Caco-2 (cell line): ENCODE data around the gene CDK5RAP2. TPM values are rescaled to one million over a fixed set of nuclear protein-coding genes. Genes with fewer than 3 reads are reported as not detected.
"Not testable (repeated sequence)": the region's sequence is repeated elsewhere in the genome, so short reads cannot be mapped to it uniquely, and the experiment has no call there.

ENCODE experiments used
- Bru-seq: library from RNA; stranded (reverse); fragments of 400-500 nt; gene quantifications from one replicate; lab custom pipeline; 2021; lab: Mats Ljungman, UMichigan
- BruChase-seq, 2 experiments: library from RNA; stranded (reverse); fragments of 400-500 nt; gene quantifications; one replicate each; lab custom pipeline; 2021; lab: Mats Ljungman, UMichigan
- BruUV-seq: library from RNA; stranded (reverse); fragments of 400-500 nt; replicated peaks from 2 replicates; lab custom pipeline; 2021; lab: Mats Ljungman, UMichigan
- CTCF ChIA-PET: fragments of 300-600 bp; sonication (Branson Sonifier 250); formaldehyde crosslinking; loops from one replicate; lab custom pipeline; 2022; ENCODE audit warnings: antibody characterized with exemption; lab: Charles Lee
- POLR2A ChIA-PET: fragments of 300-600 bp; sonication (Branson Sonifier 250); formaldehyde crosslinking; loops from one replicate; lab custom pipeline; 2022; ENCODE audit warnings: antibody characterized with exemption; lab: Charles Lee
- DNase-seq, 2 experiments: peaks; one replicate each; pipeline versions ENCODE4 v3.0.0 to v3.0.0-alpha.2; 2020 to 2022
- H3K27me3 ChIP-seq: replicated peaks from 2 replicates; pipeline ENCODE4 v1.6.0; 2011; ENCODE audit warnings: low read length; ENCODE audit not compliant: control insufficient read depth, insufficient read depth
- H3K36me3 ChIP-seq: 2 replicates; pipeline ENCODE4 v1.5.1; 2011; ENCODE audit warnings: low read length; ENCODE audit not compliant: control insufficient read depth, insufficient read depth
- H3K4me1 ChIP-seq: fragments of 250-450 bp; sonication (Bioruptor Pico); 2 replicates; pipeline ENCODE4 v1.5.1; 2020; ENCODE audit warnings: mild to moderate bottlenecking
- H3K4me3 ChIP-seq: 2 replicates; pipeline ENCODE4 v1.5.1; 2011; ENCODE audit warnings: low read depth, mild to moderate bottlenecking, control low read depth, low read length
- H3K9me3 ChIP-seq: fragments of 250-450 bp; sonication (Bioruptor Pico); 2 replicates; pipeline ENCODE4 v1.5.1; 2020; ENCODE audit warnings: mild to moderate bottlenecking, moderate library complexity
- H3K27ac Mint-ChIP-seq: one replicate; pipeline ENCODE4 v1.8.0; 2022; ENCODE audit warnings: mixed read lengths; ENCODE audit not compliant: unreplicated experiment
- H3K27me3 Mint-ChIP-seq: one replicate; pipeline ENCODE4 v1.8.0; 2022; ENCODE audit warnings: mixed read lengths; ENCODE audit not compliant: insufficient read depth, unreplicated experiment
- H3K36me3 Mint-ChIP-seq: one replicate; pipeline ENCODE4 v1.8.0; 2022; ENCODE audit warnings: mild to moderate bottlenecking, mixed read lengths; ENCODE audit not compliant: insufficient read depth, unreplicated experiment
- H3K4me1 Mint-ChIP-seq: one replicate; pipeline ENCODE4 v1.8.0; 2022; ENCODE audit warnings: low read depth, mixed read lengths; ENCODE audit not compliant: unreplicated experiment
- H3K4me3 Mint-ChIP-seq: one replicate; pipeline ENCODE4 v1.8.0; 2022; ENCODE audit warnings: mild to moderate bottlenecking, moderate library complexity, mixed read lengths; ENCODE audit not compliant: unreplicated experiment
- H3K9me3 Mint-ChIP-seq: one replicate; pipeline ENCODE4 v1.8.0; 2022; ENCODE audit warnings: mixed read lengths; ENCODE audit not compliant: unreplicated experiment
- CTCF ChIP-seq, 2 experiments: fragments of 200-600 bp in 1 of 2; IDR thresholded peaks; 1 replicate in 1 of 2; 2 replicates in 1 of 2; pipeline versions ENCODE4 v1.5.1 to v1.8.0; 2011 to 2022; ENCODE audit warnings: antibody characterized with exemption in 1 of 2, control low read depth in 1 of 2, inconsistent platforms in 1 of 2, low read depth in 1 of 2, low read length in 1 of 2, mild to moderate bottlenecking in 1 of 2, moderate library complexity in 1 of 2; ENCODE audit not compliant: insufficient read depth in 1 of 2, severe bottlenecking in 1 of 2, unreplicated experiment in 1 of 2
- intact Hi-C: fragments of 100-400 bp; cut with micrococcal nuclease; formaldehyde crosslinking; loops from one replicate; pipeline ENCODE4 v1.10.0; 2022; ENCODE audit not compliant: unreplicated experiment
- long read RNA-seq: library from polyadenylated mRNA; stranded (forward); transcript quantifications from one replicate; pipeline ENCODE4 v2.0.0, GENCODE V29; 2022
- total RNA-seq: library from RNA; stranded (reverse); gene quantifications from 2 replicates; pipeline ENCODE4 v1.2.3, GENCODE V29; 2022

Gene CDK5RAP2
- total RNA-seq, result 68.2 and 71.3 TPM in 2 replicates
- percentile 84 among the genes with signal in this experiment for Bru-seq, nascent RNA
- percentile 81 among the genes with signal in this experiment for BruChase-seq, experiment 1, labeled RNA remaining after a 2-hour chase
- percentile 79 among the genes with signal in this experiment for BruChase-seq, experiment 2, labeled RNA remaining after a 6-hour chase
- long read RNA-seq, full-length matches to known transcripts, result 4 of 18 reads
- long read RNA-seq, partial matches to known transcripts, result 11 of 18 reads
- long read RNA-seq, other reads (novel, unspliced or antisense), result 3 of 18 reads

- Histone ChIP-seq H3K4me3 (peak within 1 kb of the TSS; percentile 95), H3K27me3 (no peaks in the 10 kb centered on the region), H3K4me1 (peaks cover 10% of the 10 kb centered on the region), H3K36me3 (no peaks in the 10 kb centered on the region; the same call in none of the 2 replicates), H3K9me3 (no peaks in the 10 kb centered on the region)
- Mint-ChIP-seq H3K4me3 (peak within 1 kb of the TSS; percentile 83), H3K27me3 (no peaks in the 10 kb centered on the region), H3K36me3 (peaks cover 9% of the 10 kb centered on the region), H3K9me3 (no peaks in the 10 kb centered on the region), H3K27ac (peak within 1 kb of the TSS; percentile 89), H3K4me1 (peaks cover 13% of the 10 kb centered on the region)
- peak; percentile 94 to 97 for DNase-seq
- intact Hi-C loops, result no loop called here
- no peak for TF ChIP-seq CTCF (IDR thresholded peaks at IDR 0.05; ENCODE audit: insufficient read depth in 1 of 2, low read depth in 1 of 2, low read length in 1 of 2, severe bottlenecking in 1 of 2, unreplicated experiment in 1 of 2)
- ChIA-PET POLR2A (no interaction called here), CTCF (no interaction called here)
- BruUV-seq, result no TSS peak
Measured at GRCh38 chr9:120580051-120580896, at the start of gene CDK5RAP2. Gene CDK5RAP2 (minus strand): TSS chr9:120580167. CDS start chr9:120579978, 189 bp downstream.

- H3K27ac Mint-ChIP-seq, H3K27me3 ChIP-seq, H3K9me3 ChIP-seq, H3K36me3 ChIP-seq, BruUV-seq, H3K4me3 ChIP-seq, DNase-seq, intact Hi-C loops, H3K4me1 ChIP-seq, H3K9me3 Mint-ChIP-seq, H3K27me3 Mint-ChIP-seq, CTCF ChIA-PET, POLR2A ChIA-PET, H3K4me3 Mint-ChIP-seq, H3K4me1 Mint-ChIP-seq, H3K36me3 Mint-ChIP-seq: not testable (repeated sequence)
Measured at GRCh38 chr9:120628925-120629497, 49.0 kb upstream of the CDK5RAP2 start.

- no peak for DNase-seq
Measured at GRCh38 chr9:120628207-120628924, 48.4 kb upstream of the CDK5RAP2 start.

More at GRCh38 chr9:120628207-120628924, 48.4 kb upstream of the CDK5RAP2 start:
- no peak overlapping the region for H3K27ac Mint-ChIP-seq
- TF ChIP-seq CTCF (IDR thresholded peaks at IDR 0.05; ENCODE audit: insufficient read depth in 1 of 2, low read depth in 1 of 2, low read length in 1 of 2, severe bottlenecking in 1 of 2, unreplicated experiment in 1 of 2), result no peak
- ChIA-PET POLR2A (no interaction called here), CTCF (interaction anchor here (0.7 kb wide), 1 partner anchor 10 kb away, joined by 4 read pairs; no protein-coding TSS in a partner anchor)
- no peaks in the 10 kb centered on the region for H3K9me3 Mint-ChIP-seq
- Histone ChIP-seq H3K4me3 (no peak overlapping the region), H3K27me3 (no peaks in the 10 kb centered on the region), H3K4me1 (no peaks in the 10 kb centered on the region), H3K36me3 (no peaks in the 10 kb centered on the region), H3K9me3 (no peaks in the 10 kb centered on the region)
- H3K4me1 Mint-ChIP-seq, result no peaks in the 10 kb centered on the region
- BruUV-seq, result no TSS peak
- H3K36me3 Mint-ChIP-seq, result no peaks in the 10 kb centered on the region
- intact Hi-C loops, result no loop called here
- H3K27me3 Mint-ChIP-seq, result no peaks in the 10 kb centered on the region
- H3K4me3 Mint-ChIP-seq, result no peak overlapping the region
